Ovary (tissue), 9 donors: ENCODE measurements around the gene FAM53A. TPM values are rescaled to one million over a fixed set of nuclear protein-coding genes. Genes with fewer than 3 reads are reported as not detected.

Experiments
- DNase-seq, 5 donors: peaks; one replicate each; pipeline ENCODE4 v3.0.0-alpha.2; 2019 to 2020
- H3K27ac ChIP-seq, 2 donors: fragments of 200-600 bp; one replicate each; pipeline versions ENCODE4 v1.5.1 to v1.8.0; 2019 to 2022
- H3K27me3 ChIP-seq: fragments of 200-600 bp; one replicate; pipeline ENCODE4 v1.8.0; 2022
- H3K36me3 ChIP-seq: fragments of 200-600 bp; sonication (generic); one replicate; pipeline ENCODE4 v1.5.1; 2019
- H3K4me1 ChIP-seq: one replicate; pipeline ENCODE4 v1.8.1; 2013; ENCODE audit warnings: mild to moderate bottlenecking, moderate library complexity; ENCODE audit not compliant: insufficient read depth
- H3K4me3 ChIP-seq: fragments of 200-600 bp; sonication (generic); one replicate; pipeline ENCODE4 v1.5.1; 2017
- H3K9me3 ChIP-seq, 2 donors: fragments of 200-600 bp in 1 of 2; sonication (generic) in 1 of 2; one replicate each; pipeline versions ENCODE4 v1.5.1 to v1.8.1; 2013 to 2019; ENCODE audit warnings: mild to moderate bottlenecking in 1 of 2, moderate library complexity in 1 of 2
- EP300 ChIP-seq: sonication (generic); formaldehyde crosslinking; IDR thresholded peaks from one replicate; pipeline ENCODE4 v1.6.1; 2017; ENCODE audit warnings: antibody characterized with exemption
- POLR2A ChIP-seq: fragments of 450-650 bp; IDR thresholded peaks from one replicate; pipeline ENCODE4 v1.6.1; 2017; ENCODE audit warnings: antibody characterized with exemption, mild to moderate bottlenecking, moderate library complexity
- WGBS, 3 donors: extraction: QIAGEN DNeasy Blood & Tissue Kit in 1 of 3; methylation state at CpG; one replicate each; pipeline versions ENCODE4 v1.1.5 to v1.1.7; 2013 to 2017; 5-methylcytosine and 5-hydroxymethylcytosine counted together
- intact Hi-C, 4 donors: fragments of 100-400 bp; cut with DNase I; formaldehyde crosslinking; loops; one replicate each; pipeline versions ENCODE4 v1.11.0 to v1.15.1; 2022 to 2023
- polyA plus RNA-seq, 2 donors: library from polyadenylated mRNA; stranded (reverse); fragments of 200-250 nt in 1 of 2; fragments of 350-450 nt in 1 of 2; fragmentation: Illumina TruSeq in 1 of 2; extraction: RNeasy Lipid Tissue Mini Kit (QIAGEN cat#74804) in 1 of 2; gene quantifications; one replicate each; pipeline ENCODE4 v1.2.3, GENCODE V29; 2013 to 2014
- total RNA-seq, 7 donors: library from RNA; depleted of rRNA in 2 of 7; stranded (reverse); fragments of >200 nt in 2 of 7; fragmentation: NEBNext Ultra II Directional in 3 of 7; extraction: Animal tissue kit (Norgen Biotek cat#: 25700) in 3 of 7; gene quantifications; one replicate each; pipeline versions ENCODE4 v1.1.0 to v1.2.4, GENCODE V29; 2016 to 2023
- TF ChIP-seq, protein P1 (sequence below), 3 donors: fragments of 450-650 bp in 2 of 3; fragments of 200-600 bp in 1 of 3; IDR thresholded peaks; one replicate each; pipeline versions ENCODE4 v1.5.1 to v1.8.0; 2016 to 2022; ENCODE audit warnings: antibody characterized with exemption in 3 of 3, mild to moderate bottlenecking in 1 of 3
- donor health status: DM: no; HTN: no; CAD: no; lungs with moderate emphysema.
- donor health status: DM: no; HTN: no; CAD: no.
- donor health status: Bipolar disorder and iron deficiency.
- donor health status: DM: yes; HTN: yes; CAD: no.
- donor health status: DM: no; HTN: no; CAD: no.
- donor health status: DM: yes; HTN: yes; CAD: no.

FAM53A gene
- total and polyA plus RNA-seq, 9 donors: 0.32 to 5.1 (median 2.4) TPM

GRCh38 chr4:1625600-1626138, 58.4 kb downstream of the FAM53A start:
- no peak for DNase-seq
- no peaks in the 10 kb centered on the region for H3K36me3 ChIP-seq
- TF ChIP-seq POLR2A (no peak), EP300 (no peak)
- TF ChIP-seq, protein P1, sequence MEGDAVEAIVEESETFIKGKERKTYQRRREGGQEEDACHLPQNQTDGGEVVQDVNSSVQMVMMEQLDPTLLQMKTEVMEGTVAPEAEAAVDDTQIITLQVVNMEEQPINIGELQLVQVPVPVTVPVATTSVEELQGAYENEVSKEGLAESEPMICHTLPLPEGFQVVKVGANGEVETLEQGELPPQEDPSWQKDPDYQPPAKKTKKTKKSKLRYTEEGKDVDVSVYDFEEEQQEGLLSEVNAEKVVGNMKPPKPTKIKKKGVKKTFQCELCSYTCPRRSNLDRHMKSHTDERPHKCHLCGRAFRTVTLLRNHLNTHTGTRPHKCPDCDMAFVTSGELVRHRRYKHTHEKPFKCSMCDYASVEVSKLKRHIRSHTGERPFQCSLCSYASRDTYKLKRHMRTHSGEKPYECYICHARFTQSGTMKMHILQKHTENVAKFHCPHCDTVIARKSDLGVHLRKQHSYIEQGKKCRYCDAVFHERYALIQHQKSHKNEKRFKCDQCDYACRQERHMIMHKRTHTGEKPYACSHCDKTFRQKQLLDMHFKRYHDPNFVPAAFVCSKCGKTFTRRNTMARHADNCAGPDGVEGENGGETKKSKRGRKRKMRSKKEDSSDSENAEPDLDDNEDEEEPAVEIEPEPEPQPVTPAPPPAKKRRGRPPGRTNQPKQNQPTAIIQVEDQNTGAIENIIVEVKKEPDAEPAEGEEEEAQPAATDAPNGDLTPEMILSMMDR (IDR thresholded peaks at IDR 0.05): no peak
- no peaks in the 10 kb centered on the region for H3K4me1 ChIP-seq
- H3K27ac ChIP-seq: no peak overlapping the region
- WGBS, 3 donors: 81 to 93% (median 90%) methylated on average over 11 to 23 of the region's 23 CpGs
- no peaks in the 10 kb centered on the region for H3K9me3 ChIP-seq
- H3K4me3 ChIP-seq: no peak overlapping the region
- intact Hi-C loops: loop anchor here in 1 of 4 donors (5.0 kb wide), 1 partner anchor 268 kb away; no protein-coding TSS in a partner anchor
- H3K27me3 ChIP-seq: no peaks in the 10 kb centered on the region

DNA sequence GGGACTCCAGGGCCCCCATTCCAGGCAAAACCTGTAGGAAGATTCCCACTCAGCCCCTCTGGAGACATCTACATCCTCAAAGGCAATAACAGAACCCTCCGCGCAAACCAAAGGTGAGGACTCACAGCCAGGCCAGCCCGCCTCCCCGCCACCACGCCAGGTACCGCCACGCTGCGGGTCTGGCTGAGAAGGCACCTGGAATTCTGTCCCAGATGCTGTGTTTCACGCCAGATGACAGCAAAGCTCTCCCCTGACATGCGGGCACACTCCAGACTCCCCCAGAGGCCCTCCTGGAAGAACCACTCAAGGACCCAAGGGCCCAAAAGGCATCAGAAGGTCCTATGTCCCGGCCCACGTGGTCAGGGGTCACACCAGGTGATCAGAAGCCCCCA, 59.6 kb downstream of the FAM53A start:
- Histone ChIP-seq H3K4me3 (no peak overlapping the region), H3K36me3 (no peaks in the 10 kb centered on the region), H3K9me3 (no peaks in the 10 kb centered on the region), H3K4me1 (no peaks in the 10 kb centered on the region), H3K27me3 (no peaks in the 10 kb centered on the region), H3K27ac (no peak overlapping the region)
- TF ChIP-seq POLR2A (no peak), EP300 (no peak)
- TF ChIP-seq, protein P1 (IDR thresholded peaks at IDR 0.05): no peak
- intact Hi-C loops: no loop called here
- 95 to 97% (median 96%) methylated on average over 12 of the region's 12 CpGs for WGBS, 3 donors
- no peak for DNase-seq

- no peaks in the 10 kb centered on the region for H3K4me1 ChIP-seq
- H3K27me3 ChIP-seq: no peaks in the 10 kb centered on the region
- H3K27ac ChIP-seq: no peak overlapping the region
- no peaks in the 10 kb centered on the region for H3K36me3 ChIP-seq
- no peak overlapping the region for H3K4me3 ChIP-seq
- intact Hi-C loops: no loop called here
- H3K9me3 ChIP-seq: no peaks in the 10 kb centered on the region
- WGBS, 3 donors: 87 to 92% (median 90%) methylated on average over 21 of the region's 21 CpGs
- TF ChIP-seq EP300 (no peak), POLR2A (no peak)
- TF ChIP-seq, protein P1 (IDR thresholded peaks at IDR 0.05): no peak
- no peak for DNase-seq
Measured at GRCh38 chr4:1623821-1624518, 60.1 kb downstream of the FAM53A start.

DNA sequence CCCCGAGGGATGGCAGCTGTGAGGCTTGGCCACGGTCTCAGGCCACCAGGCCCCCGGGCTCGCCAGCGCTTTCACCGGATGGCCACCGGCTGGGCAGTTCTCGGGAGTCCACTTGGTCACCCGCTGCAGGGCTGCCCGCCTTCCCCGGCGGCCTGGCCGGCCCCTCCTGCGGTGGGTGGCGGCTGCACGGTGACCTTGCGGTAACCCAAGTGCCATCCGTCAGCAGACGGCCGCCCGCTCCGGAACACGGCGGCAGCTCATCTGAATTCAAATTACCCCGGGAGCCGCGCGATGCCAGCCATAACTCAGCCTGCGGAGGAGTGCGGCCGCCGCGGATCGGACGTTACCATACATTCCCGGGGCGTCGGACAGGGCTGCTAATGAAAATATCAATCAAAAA, 60.7 kb downstream of the FAM53A start:
- 59 to 83% (median 61%) methylated on average over 32 to 38 of the region's 38 CpGs for WGBS, 3 donors
- no peaks in the 10 kb centered on the region for H3K9me3 ChIP-seq
- TF ChIP-seq, protein P1 (IDR thresholded peaks at IDR 0.05): no peak
- no peak for TF ChIP-seq POLR2A
- no peak for TF ChIP-seq EP300
- H3K4me1 ChIP-seq: no peaks in the 10 kb centered on the region
- DNase-seq: no peak
- no peak overlapping the region for H3K4me3 ChIP-seq
- intact Hi-C loops: no loop called here
- H3K27me3 ChIP-seq: no peaks in the 10 kb centered on the region
- H3K36me3 ChIP-seq: no peaks in the 10 kb centered on the region
- no peak overlapping the region for H3K27ac ChIP-seq
